CD4-positive, alpha-beta T cell treated with Interleukin-4 for 1 hour (primary cell): ENCODE measurements around the gene TFAP2C.
"Not testable (repeated sequence)": the region's sequence is repeated elsewhere in the genome, so short reads cannot be mapped to it uniquely, and the experiment has no call there.

Experiments used
- DNase-seq, 2 donors: peaks; one replicate each; pipeline ENCODE4 v3.0.0-alpha.2; 2020 to 2022

Gene TFAP2C

DNA sequence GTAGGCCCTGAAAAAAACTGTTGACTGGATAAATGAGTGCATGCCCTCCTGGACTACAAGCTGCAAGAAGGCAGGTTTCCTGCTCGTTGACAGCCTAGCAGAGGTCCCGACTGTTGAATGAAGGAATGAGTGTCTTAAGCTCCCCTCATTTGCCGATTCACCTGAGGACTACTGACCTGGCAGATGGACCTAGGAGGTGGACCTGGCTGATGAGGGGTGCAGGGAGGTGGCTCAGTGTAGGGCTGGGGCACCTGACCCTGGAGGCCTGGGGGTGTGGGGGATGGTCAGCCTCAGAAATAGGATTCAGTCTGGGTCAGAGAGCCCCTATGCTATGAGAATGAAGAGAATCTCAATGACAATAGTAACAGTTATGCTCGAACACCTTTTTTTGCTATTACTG lies 11.6 kb upstream of the TFAP2C start:
- no peak for DNase-seq

DNA sequence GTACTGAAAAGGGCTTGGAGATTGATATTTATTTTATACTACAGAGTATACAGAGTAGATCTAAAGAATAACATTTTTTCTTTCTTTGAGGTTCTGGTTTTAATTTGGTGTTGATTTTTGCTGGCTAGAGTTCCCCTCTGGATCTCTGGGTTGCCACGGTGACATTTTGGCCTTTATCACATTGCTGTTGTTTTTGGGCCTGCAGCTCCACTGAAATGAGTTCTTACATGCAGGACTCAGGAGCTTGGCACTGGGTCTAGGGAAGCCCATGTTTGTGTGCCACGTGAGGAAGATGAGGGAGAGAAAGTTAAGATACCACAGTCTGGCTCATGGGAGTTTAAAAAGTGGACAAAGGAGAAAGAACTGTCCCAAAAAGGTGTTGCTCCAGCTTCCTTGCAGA lies 7.4 kb upstream of the TFAP2C start:
- no peak for DNase-seq

DNA sequence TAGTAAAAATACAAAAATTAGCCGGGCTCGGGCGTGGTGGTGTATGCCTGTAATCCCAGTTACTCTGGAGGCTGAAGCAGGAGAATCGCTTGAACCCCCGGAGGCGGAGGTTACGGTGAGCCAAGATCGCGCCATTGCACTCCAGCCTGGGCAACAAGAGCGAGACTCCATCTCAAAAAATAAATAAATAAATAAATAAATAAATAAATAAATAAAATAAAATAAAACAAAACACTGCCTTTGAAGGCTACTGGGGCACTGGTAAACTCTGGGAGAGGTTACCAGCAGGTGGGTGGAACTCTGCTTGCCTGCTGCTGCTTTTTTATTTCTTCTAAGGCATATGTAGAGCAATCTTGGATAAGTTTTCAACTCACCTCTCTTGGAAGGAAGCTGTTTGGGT lies 5.2 kb upstream of the TFAP2C start:
- not testable (repeated sequence) for DNase-seq

DNA sequence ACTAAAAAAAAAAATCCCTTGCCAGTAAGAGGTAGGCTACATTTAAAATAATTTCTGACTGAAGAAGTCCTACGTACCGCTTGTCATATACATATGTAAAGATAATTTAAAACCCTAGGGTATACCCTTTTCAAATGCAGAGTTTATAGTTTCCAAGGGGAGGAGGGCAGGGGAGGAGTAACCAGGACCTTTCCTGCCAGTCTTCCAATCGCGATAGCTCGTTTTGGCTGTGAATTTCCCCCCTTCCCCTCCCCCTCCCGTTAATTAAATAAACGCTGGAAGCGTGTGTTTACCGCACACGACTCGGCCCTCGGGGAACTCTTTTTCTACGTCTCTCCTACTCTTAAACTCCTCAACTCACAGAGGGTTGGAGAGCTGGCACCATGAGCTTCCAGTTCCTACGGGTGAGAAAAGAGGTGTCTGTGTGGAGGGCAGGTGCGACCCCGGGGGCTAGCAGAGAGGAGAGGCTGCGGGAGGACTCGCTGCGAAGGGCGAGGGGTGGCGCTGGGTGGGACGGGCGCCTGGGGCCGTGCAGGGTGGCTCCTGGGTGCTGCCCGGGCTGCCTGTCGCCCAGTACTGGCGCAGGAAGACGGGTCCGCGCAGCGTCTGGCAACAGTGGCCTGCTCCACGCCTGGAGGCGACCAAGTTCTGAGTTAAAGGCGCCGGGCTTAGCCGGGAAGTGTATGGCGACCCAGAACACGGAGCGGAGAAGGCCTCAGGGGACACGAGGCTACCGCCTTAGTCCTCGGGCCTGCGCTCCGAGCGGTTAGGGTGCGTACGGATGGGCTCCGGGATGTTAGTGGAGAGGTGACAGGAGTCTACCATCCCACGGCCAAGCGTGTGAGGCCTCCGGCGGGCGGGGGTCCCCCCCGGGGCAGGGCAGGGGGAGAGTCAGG lies 4.1 kb upstream of the TFAP2C start:
- DNase-seq = no peak

DNA sequence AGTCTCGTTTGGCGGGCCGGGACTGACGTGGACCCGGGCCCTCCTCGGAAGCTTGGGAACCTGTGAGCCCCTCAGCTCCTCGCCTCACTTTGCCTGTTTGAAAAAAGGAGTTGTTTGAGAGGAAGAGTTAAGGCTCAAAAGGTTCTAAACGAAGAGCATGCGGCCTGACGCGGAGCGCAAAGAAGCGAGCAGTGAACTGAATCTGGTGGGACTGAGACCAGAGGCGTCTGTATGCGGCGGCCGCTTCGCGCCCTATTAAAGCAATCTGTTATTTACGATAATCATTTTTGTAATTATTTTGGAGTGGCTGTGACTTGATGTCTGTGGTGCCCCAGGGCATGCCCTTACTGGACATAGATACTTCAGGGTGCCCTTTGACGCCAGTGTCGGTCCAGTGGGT lies 3.3 kb upstream of the TFAP2C start:
- no peak for DNase-seq

DNA sequence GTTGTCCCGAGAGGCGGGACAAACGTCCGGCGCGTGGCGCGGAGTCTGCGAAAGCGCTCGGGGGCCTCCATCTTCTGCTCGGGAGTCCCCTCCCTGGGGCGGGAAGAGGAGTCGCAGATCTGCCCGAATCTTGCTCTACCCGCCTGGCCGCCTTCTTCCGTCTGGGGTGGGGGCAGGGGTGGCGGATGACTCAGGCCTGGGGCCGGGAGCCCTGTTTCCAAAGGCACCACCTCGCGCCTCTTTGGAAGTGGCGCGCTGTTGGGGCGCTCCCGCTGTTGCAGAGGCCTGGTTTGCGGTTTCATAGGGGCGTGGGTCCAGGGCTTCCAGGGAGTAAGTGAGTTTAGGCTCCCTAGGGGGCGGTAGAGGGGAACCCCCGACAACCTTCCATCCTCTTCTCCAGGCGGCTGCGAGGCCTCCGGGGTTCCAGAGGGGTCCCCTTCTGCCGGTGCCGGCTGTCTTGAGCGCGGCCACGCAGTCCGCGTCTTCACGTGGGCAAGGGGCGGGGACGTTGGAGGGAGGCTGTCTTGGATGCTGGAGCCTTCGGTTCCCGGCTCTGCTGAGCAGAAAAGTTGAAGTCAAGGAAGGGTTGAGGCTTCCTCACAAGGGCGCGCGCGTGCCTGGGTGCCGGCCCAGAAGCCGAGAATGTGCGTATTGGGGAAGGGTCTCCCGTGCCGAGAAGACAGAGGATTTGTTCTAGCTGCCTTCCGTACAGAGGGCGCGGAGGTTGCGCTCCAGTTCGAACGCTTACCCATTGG lies 2.6 kb upstream of the TFAP2C start:
- no peak for DNase-seq

DNA sequence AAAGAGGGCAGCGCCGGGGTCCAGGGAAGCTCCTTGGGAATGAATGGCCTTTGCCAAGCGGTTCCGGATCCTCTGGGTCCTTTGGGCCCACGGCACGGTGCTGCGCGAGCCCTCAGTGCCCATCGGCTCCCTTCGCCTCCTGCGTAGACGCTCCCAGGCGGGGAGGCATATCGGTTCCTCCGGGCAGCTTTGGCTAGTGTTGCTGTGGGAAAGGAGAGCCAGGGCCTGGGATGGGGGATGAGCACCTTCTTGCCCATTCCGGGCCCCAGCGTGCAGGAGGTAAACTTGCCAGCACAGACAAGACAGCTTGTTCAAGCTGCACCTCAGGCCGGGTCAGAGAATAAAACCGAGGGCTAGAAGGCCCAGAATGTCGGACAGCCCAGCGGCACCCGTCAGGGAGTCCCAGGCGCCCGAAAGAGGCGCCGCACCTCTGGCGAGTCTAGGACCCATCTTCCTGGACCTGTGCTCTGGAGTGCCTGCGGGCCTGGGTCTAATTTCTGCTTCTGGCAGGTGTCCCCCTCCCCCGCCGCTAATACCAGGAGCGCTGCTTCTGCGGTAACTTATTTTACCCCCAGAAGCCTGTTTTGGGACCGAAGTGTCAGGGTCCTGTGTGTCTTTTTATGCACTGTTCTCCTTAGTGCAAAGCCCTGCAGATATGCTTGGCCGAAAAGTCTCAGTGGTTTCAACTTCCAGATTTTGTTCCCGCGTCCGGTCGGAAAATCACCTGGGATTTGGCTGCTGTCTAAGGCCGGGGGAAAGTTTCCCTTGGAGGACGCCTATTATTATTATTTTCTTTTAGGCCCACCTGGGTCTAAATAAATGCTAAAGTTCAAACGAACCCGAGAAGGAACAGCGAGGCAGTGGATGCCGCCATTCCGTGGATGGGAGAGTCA lies 1.7 kb upstream of the TFAP2C start:
- no peak for DNase-seq

DNA sequence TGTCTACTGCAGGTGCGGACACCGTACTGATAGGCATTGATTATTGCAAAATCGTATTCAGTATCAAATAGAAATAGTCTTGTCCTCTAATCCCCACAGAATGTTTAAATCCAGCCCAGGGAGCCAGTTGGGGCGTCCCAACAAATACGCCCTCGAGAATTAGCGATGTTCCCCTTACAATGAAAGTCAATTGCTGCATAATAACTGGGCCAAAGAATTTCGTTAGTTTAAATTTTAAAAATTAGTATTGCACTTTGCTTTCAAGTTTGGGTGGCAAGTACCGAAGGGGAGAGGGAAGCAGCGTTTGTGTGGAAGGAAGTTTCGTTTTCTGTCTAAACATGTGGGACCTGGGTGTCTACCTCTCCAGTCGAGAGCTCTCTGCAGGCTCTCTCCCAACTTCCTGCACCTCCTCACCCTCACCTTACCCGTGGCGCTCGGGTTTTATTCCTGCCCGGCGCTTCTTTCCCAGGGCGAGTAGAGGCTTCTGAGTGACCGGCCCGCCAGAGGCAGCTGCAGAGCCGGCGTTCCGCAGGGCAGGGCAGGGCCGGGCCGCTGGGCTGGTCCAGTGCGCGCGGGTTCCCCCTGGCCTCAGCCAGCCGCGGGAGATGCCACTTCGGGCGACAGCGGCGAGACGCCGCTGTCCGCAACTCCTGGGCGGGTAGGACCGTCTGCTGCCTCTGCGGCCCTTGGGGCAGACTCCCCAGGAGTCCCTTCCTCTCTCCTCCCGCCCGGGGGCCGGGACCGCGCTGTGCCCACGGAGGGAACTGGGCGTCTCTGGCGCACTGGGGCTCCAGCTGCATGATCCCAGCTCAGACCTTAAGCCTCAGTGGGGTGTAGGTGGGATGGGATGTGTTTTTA lies 862 bp upstream of the TFAP2C start:
- no peak for DNase-seq

DNA sequence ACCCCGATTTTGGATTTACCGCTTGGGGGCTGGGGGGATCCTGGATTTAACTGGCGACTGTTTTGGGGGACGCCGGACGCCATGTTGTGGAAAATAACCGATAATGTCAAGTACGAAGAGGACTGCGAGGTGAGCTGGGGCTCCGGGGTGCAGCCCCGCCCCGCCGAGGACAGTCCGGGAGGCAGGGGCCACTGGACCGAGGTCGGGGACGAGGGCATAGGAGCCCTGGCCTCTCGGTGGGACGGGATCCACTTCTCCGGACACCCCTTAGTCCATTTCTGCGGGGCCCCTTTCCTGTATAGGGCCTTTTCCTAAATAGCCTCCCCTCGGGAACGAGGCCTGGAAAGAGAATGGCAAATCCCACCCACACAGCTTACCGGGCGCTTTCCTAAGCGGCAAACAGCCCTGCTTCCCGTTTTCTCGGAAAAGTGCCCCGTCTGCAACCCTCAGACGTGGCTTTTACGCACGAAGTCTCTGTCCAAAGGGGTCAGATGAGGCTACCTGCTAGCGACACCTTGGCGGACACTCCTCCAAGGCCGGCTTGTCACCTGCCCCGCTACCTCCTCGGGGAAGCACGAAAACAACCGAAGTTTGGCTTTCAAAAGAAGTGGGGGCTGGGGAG lies 469 bp downstream of the TFAP2C start:
- DNase-seq = no peak

DNA sequence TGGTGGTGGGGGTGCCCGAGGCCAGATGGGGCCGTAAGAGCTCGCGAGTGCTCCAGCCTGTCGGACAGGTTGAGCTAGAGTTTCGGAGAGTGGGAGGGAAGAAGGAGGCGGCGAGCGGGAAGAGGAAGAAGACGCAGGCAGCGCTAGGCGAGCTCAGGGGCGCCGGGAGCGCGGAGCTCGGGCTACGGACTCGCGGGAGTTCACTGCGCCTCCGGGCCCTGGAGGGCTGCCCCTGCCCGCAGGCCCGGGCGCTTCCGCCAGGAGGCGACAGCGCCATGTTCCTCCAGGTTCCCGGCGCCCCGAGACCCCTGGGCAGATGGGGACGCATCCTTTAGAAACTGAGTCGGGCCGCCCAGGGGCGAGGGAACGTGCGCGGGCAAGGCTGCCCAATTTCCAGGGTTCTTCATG lies 984 bp downstream of the TFAP2C start:
- DNase-seq = no peak

DNA sequence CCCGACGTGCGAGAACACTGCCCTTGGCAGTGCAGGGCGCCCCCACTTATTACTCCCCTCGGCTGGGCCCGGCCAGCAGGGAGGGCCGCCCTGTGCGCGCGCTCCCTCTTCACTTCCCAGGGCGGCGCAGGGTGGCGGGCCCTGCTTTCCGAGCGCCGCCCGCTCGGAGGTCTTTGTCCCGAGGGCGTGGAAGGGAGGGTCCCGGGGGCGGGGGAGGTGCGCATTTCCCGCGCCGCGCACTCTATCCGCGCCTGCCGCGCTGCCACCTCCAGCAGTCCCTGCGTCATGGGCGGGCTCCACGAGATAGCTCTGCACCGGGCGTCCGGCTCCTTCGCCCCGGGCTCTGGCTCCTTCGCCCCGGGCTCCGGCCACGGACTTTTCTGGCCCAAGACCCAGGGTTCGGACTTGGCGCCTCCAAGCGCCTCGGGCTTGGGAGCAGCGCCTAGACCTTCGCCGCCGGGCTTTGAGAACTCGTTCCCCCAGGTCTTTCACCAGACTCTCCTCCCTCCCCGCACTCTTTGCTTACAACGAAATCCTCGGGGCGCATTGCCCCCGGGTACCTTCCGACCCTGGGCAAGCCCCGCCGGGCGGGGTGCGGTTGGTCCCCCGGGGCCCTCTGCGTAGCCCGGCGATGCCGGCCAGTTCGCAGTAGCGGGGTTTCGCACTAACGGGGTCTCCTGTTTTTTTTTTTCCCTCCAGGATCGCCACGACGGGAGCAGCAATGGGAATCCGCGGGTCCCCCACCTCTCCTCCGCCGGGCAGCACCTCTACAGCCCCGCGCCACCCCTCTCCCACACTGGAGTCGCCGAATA lies 1.6 kb downstream of the TFAP2C start:
- no peak for DNase-seq

DNA sequence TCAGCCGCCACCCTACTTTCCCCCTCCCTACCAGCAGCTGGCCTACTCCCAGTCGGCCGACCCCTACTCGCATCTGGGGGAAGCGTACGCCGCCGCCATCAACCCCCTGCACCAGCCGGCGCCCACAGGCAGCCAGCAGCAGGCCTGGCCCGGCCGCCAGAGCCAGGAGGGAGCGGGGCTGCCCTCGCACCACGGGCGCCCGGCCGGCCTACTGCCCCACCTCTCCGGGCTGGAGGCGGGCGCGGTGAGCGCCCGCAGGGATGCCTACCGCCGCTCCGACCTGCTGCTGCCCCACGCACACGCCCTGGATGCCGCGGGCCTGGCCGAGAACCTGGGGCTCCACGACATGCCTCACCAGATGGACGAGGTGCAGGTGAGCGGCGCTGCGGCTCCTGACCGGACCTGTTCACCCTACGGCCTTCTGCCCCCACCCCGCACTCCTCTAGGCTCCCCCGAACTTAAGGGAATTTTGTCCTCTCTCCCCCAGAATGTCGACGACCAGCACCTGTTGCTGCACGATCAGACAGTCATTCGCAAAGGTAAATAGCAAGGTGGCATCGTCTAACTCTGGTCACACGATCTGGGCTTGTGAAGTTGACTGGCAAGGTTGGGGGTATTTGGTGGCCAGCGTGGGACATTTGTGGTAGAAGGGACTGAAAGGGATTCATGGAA lies 2.3 kb downstream of the TFAP2C start:
- no peak for DNase-seq

DNA sequence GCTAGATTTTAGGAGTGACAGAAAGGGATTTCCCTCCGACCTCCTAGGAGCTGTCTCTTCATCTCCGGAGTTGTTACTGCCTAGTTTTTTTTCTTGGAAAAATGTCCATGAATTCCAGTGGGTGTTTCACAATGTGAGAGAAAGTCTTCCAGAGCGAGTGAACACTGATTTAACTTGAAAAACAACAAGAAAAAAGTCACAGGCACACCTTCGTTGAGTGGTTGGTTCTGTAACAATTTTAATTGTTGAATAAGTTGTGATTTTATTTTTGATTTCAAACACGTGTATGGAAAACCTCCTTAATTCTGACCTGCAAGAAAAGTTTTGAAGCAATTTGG lies 2.9 kb downstream of the TFAP2C start:
- no peak for DNase-seq

DNA sequence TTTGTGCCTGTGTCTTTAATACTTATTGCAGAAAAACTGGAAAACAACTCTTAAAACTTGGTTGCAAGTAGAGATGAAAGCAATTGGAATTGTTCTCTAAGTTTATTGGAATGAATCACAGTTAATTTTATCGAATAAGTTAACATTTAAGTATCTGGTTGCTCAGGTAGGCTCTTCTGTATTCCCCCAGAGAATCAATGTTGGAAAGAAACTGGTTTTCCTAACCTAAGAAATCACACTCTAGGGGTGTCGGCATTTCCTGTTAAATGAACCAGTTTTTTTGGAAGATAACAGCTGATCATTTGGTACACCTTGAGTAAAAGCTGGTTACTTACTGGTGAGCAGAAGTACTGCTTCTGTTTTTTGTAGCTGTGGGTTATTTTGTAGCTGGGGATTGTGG lies 5.2 kb downstream of the TFAP2C start:
- no peak for DNase-seq

DNA sequence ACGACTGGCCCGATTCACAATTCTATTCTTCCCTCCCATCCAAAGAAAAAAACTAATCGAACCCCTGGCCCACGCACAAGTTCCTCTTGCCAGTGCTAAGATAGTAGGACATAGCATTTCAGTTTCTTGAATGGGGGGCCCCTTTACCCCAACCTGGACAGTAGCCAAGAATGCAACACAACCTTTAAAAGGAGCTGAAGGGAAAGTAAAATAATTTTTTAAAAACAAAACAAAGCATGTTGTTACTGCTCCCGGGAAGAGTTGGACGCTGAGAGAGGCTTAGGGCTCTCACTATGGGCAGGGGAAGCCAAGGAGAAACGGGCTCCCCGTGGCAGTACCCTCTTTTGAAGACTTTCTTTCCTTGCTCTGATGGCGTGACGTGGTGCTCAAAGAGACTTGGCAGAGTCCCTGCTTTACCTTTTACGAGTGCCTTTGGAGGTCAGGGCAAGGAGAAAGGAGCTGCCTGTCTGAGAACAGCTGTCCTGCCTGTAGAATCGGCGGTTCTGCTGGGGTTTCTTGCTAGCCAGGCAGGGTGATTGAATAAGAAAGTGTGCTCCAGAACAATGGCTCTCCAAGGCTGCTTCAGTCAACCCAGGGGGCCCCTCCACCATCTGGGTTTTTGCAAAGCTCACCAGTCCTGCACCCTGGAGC lies 5.8 kb downstream of the TFAP2C start:
- no peak for DNase-seq

DNA sequence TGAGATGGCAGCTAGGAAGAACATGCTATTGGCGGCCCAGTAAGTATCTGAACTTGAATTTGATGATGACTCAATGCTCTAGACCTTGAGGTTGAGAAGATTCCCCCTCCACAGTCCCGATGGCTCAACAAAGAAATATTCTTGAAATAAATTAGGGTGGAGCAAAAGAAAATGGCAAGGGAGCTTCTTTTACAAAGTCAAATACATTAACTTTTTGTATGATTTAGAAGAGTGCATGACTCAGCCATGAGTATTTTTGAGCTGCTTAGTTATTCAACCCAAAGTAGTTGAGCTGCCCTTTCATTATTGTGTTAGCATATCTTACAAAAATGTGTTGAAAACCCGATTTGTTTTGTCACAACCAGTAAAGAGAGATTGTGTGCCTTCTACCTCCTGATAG lies 7.6 kb downstream of the TFAP2C start:
- no peak for DNase-seq

DNA sequence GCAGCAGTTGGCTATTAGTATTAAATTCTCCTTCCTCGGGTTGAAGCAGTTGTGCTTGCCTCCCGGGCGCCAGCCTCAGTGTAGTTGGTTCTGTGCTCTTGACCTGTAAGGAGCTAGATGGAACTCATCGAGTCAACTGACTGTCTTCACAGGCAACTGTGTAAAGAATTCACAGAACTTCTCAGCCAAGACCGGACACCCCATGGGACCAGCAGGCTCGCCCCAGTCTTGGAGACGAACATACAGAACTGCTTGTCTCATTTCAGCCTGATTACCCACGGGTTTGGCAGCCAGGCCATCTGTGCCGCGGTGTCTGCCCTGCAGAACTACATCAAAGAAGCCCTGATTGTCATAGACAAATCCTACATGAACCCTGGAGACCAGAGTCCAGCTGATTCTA lies 8.5 kb downstream of the TFAP2C start:
- DNase-seq = no peak

DNA sequence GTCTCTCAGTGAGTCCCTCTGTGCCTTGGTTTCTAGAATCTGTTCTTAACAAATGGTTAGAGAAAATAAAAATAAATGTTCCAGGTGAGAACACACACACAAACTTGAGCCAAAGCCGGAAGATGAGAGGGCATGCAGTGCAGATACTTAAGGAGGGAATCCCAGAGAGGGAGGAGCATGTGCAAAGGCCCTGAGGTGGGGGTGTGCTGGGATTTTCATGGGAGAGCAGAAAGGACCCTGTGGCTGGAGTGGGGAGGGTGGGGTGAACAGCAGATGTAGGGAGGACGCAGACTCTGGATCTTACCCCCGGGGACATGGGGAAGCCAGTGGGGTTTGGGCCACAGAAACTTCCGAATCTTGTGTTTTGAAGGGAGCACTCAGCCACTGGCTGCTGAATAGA lies 17.5 kb downstream of the TFAP2C start:
- DNase-seq = no peak

DNA sequence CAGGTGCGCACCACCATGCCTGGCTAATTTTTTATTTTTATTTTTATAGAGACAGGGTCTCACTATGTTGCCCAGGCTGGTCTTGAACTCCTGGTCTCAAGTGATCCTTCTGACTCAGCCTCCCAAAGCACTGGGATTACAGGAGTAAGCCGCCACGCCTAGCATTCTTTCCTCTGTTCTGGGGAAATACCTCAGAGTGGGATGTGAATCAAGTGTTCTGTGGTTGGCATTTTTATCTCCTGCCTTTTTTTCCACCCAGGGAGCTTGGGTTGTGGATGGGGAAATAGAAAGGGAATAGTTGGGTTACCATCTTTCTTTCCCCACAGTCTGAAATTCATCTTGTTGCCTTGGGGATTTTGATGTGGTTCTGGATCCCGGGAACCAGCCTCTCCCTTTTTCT lies 24.1 kb downstream of the TFAP2C start:
- no peak for DNase-seq

DNA sequence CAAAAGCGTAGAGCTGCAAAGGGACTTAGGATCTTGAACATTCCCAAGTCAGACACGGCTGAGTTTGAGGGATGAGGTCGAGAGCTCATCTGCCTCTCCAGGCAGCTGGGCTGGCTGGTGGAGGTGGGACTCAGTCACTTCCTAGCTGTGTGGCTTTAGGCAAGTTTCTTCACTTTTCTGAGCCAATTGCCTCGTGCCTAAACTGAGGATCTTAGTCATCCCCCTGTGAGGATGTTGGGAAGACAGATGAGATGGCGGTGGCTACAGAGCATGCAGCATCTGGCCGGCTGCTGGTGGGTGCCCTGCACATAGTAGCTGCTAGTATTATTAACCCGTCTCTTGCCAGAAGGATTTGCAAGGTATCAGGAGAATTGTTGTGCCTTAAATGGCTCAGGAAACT lies 27.5 kb downstream of the TFAP2C start:
- no peak for DNase-seq
